PC-3 (cell line): ENCODE data around the gene SEPTIN5. TPM values are rescaled to one million over a fixed set of nuclear protein-coding genes. Genes with fewer than 3 reads are reported as not detected.

Experiments
- ATAC-seq: fragments of 200-7000 bp; cut with Tn5 transposase; 2 replicates; pipeline ENCODE4 v1.9.1; 2020; ENCODE audit warnings: mild to moderate bottlenecking, moderate library complexity
- BruUV-seq: library from RNA; stranded (reverse); fragments of 400-500 nt; replicated peaks from 2 replicates; lab custom pipeline; 2021; lab: Mats Ljungman, UMichigan
- CTCF ChIA-PET: fragments of 300-600 bp; sonication (Branson Sonifier 250); formaldehyde crosslinking; loops from one replicate; lab custom pipeline; 2022; ENCODE audit warnings: antibody characterized with exemption; lab: Charles Lee
- POLR2A ChIA-PET: fragments of 300-600 bp; sonication (Branson Sonifier 250); formaldehyde crosslinking; loops from one replicate; lab custom pipeline; 2022; ENCODE audit warnings: antibody characterized with exemption; ENCODE audit not compliant: unreplicated experiment; lab: Charles Lee
- DNase-seq: peaks from one replicate; pipeline ENCODE4 v3.0.0-alpha.2; 2015
- H2AFZ ChIP-seq: fragments of 300-600 bp; sonication (generic); 2 replicates; pipeline ENCODE4 v1.6.0; 2016; ENCODE audit warnings: antibody characterized with exemption, low read length
- H3F3A ChIP-seq: fragments of 300-600 bp; sonication (generic); one replicate; pipeline ENCODE4 v1.6.0; 2017; ENCODE audit warnings: antibody characterized with exemption, low read length, control low read depth, mild to moderate bottlenecking; ENCODE audit not compliant: unreplicated experiment
- H3K27ac ChIP-seq: fragments of 300-600 bp; sonication (generic); 2 replicates; pipeline ENCODE4 v1.5.1; 2016; ENCODE audit warnings: mild to moderate bottlenecking, low read length
- H3K27me3 ChIP-seq: fragments of 300-600 bp; sonication (generic); 2 replicates; pipeline ENCODE4 v1.6.1; 2016; ENCODE audit warnings: low read length, mixed read lengths
- H3K36me3 ChIP-seq: fragments of 300-600 bp; sonication (generic); 2 replicates; pipeline ENCODE4 v1.6.1; 2016; ENCODE audit warnings: low read depth, mixed run types, low read length, mixed read lengths
- H3K4me1 ChIP-seq: fragments of 300-600 bp; sonication (generic); 2 replicates; pipeline ENCODE4 v1.5.1; 2016; ENCODE audit warnings: low read length; ENCODE audit not compliant: insufficient read depth
- H3K4me2 ChIP-seq: fragments of 300-600 bp; sonication (generic); 2 replicates; pipeline ENCODE4 v1.6.0; 2016; ENCODE audit warnings: low read length
- H3K4me3 ChIP-seq: fragments of 300-600 bp; sonication (generic); 2 replicates; pipeline ENCODE4 v1.5.1; 2016; ENCODE audit warnings: mild to moderate bottlenecking, low read length, mixed read lengths
- H3K79me2 ChIP-seq: fragments of 300-600 bp; sonication (generic); 2 replicates; pipeline ENCODE4 v1.6.1; 2017; ENCODE audit warnings: low read length, mixed read lengths
- H3K9ac ChIP-seq: fragments of 300-600 bp; sonication (generic); 2 replicates; pipeline ENCODE4 v1.6.0; 2016; ENCODE audit warnings: mild to moderate bottlenecking, low read length
- H3K9me2 ChIP-seq: fragments of 300-600 bp; sonication (generic); replicated peaks from 2 replicates; pipeline ENCODE4 v1.6.1; 2016; ENCODE audit warnings: mixed run types, low read length, mixed read lengths
- H3K9me3 ChIP-seq: fragments of 300-600 bp; sonication (generic); 2 replicates; pipeline ENCODE4 v1.6.1; 2016; ENCODE audit warnings: low read length, mixed read lengths
- H4K20me1 ChIP-seq: fragments of 300-600 bp; sonication (generic); 2 replicates; pipeline ENCODE4 v1.6.1; 2016; ENCODE audit warnings: low read length, mixed read lengths
- EZH2 ChIP-seq: fragments of 300-600 bp; sonication (generic); IDR thresholded peaks from one replicate; pipeline ENCODE4 v1.6.1; 2017; ENCODE audit warnings: antibody characterized with exemption, mild to moderate bottlenecking, low read length; ENCODE audit not compliant: unreplicated experiment
- EZH2phosphoT487 ChIP-seq: fragments of 300-600 bp; sonication (generic); IDR thresholded peaks from 2 replicates; pipeline ENCODE4 v1.6.1; 2018; ENCODE audit warnings: mild to moderate bottlenecking, antibody characterized with exemption, low read length, borderline replicate concordance
- intact Hi-C: fragments of 100-400 bp; cut with micrococcal nuclease; formaldehyde crosslinking; loops from 2 replicates; pipeline ENCODE4 v1.9.0; 2023
- total RNA-seq: library from RNA; depleted of rRNA; stranded (reverse); fragments of >200 nt; gene quantifications from 2 replicates; pipeline ENCODE4 v1.2.3, GENCODE V29; 2014
- TF ChIP-seq, protein P1 (sequence below): fragments of 300-600 bp; sonication (generic); conservative IDR thresholded peaks from 2 replicates; pipeline ENCODE4 v1.5.1; 2017; ENCODE audit warnings: antibody characterized with exemption, low read depth, mild to moderate bottlenecking, low read length

SEPTIN5 gene
- total RNA-seq, 1 experiment from 2014 or later = 27.5 TPM

DNA sequence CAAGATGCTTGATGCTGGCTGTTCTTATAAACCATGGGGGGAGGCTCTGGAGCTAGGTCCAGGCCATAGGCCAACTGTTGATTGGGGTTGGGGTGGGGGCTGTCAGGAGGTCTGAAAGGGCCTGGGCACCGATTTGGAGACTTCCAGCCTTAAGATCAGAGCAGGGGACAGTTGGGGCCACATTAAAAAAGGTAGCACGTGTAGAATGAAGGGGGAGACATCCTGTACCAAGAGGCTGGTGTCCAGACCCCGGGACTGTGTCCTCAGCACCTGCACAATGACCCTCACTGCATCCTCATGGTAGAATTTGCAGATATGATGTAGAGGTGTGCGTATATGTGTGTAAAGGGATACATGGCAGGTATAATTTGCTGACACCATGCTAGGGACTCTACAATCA is 33.8 kb downstream of the SEPTIN5 start:
- TF ChIP-seq EZH2 (no peak), EZH2phosphoT487 (no peak)
- TF ChIP-seq, protein P1, sequence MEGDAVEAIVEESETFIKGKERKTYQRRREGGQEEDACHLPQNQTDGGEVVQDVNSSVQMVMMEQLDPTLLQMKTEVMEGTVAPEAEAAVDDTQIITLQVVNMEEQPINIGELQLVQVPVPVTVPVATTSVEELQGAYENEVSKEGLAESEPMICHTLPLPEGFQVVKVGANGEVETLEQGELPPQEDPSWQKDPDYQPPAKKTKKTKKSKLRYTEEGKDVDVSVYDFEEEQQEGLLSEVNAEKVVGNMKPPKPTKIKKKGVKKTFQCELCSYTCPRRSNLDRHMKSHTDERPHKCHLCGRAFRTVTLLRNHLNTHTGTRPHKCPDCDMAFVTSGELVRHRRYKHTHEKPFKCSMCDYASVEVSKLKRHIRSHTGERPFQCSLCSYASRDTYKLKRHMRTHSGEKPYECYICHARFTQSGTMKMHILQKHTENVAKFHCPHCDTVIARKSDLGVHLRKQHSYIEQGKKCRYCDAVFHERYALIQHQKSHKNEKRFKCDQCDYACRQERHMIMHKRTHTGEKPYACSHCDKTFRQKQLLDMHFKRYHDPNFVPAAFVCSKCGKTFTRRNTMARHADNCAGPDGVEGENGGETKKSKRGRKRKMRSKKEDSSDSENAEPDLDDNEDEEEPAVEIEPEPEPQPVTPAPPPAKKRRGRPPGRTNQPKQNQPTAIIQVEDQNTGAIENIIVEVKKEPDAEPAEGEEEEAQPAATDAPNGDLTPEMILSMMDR = no peak
- intact Hi-C loops = no loop called here

GRCh38 chr22:19748991-19749664 is 34.8 kb downstream of the SEPTIN5 start:
- ChIA-PET POLR2A (no interaction called here), CTCF (no interaction called here)
- Histone ChIP-seq H2AFZ (no peak overlapping the region), H3K36me3 (no peaks in the 10 kb centered on the region), H3K79me2 (no peaks in the 10 kb centered on the region), H3F3A (no peaks in the 10 kb centered on the region), H4K20me1 (no peaks in the 10 kb centered on the region), H3K9me2 (no peaks in the 10 kb centered on the region), H3K27me3 (no peaks in the 10 kb centered on the region), H3K27ac (no peak overlapping the region), H3K4me2 (no peak overlapping the region), H3K9me3 (no peaks in the 10 kb centered on the region), H3K4me3 (no peak overlapping the region), H3K4me1 (peaks cover 11% of the 10 kb centered on the region), H3K9ac (no peak overlapping the region)
- TF ChIP-seq, protein P1 = no peak
- TF ChIP-seq EZH2phosphoT487 = no peak
- no peak for TF ChIP-seq EZH2
- DNase-seq (no peak), ATAC-seq (no peak)
- intact Hi-C loops = no loop called here
- BruUV-seq = no TSS peak

More for the DNA sequence above, 33.8 kb downstream of the SEPTIN5 start:
- Histone ChIP-seq H4K20me1 (no peaks in the 10 kb centered on the region), H3K9ac (no peak overlapping the region), H3K36me3 (no peaks in the 10 kb centered on the region), H2AFZ (no peak overlapping the region), H3K79me2 (no peaks in the 10 kb centered on the region), H3K4me1 (peaks cover 11% of the 10 kb centered on the region), H3K4me2 (no peak overlapping the region), H3K9me3 (no peaks in the 10 kb centered on the region), H3F3A (no peaks in the 10 kb centered on the region), H3K27me3 (no peaks in the 10 kb centered on the region), H3K9me2 (no peaks in the 10 kb centered on the region), H3K27ac (no peak overlapping the region), H3K4me3 (no peak overlapping the region)
- DNase-seq = no peak
- POLR2A ChIA-PET = no interaction called here
- CTCF ChIA-PET = no interaction called here
- BruUV-seq = no TSS peak
- no peak for ATAC-seq

- intact Hi-C loops = no loop called here
- Histone ChIP-seq H3K9me3 (no peaks in the 10 kb centered on the region), H3K9me2 (no peaks in the 10 kb centered on the region), H3K4me3 (no peak overlapping the region), H3K4me2 (no peak overlapping the region), H4K20me1 (no peaks in the 10 kb centered on the region), H3F3A (no peaks in the 10 kb centered on the region), H3K4me1 (peaks cover 11% of the 10 kb centered on the region), H2AFZ (no peak overlapping the region), H3K79me2 (no peaks in the 10 kb centered on the region), H3K27ac (no peak overlapping the region), H3K9ac (no peak overlapping the region), H3K27me3 (no peaks in the 10 kb centered on the region), H3K36me3 (no peaks in the 10 kb centered on the region)
- ATAC-seq = no peak
- no TSS peak for BruUV-seq
- ChIA-PET CTCF (no interaction called here), POLR2A (no interaction called here)
- DNase-seq = no peak
- TF ChIP-seq EZH2phosphoT487 (no peak), EZH2 (no peak)
- TF ChIP-seq, protein P1 = no peak
Observed at GRCh38 chr22:19749876-19750275, 35.6 kb downstream of the SEPTIN5 start.
